HepG2 (cell line): ENCODE measurements around the gene CCN2. TPM values are rescaled to one million over a fixed set of nuclear protein-coding genes. Genes with fewer than 3 reads are reported as not detected.

Experiments used
- FOXP1 ChIP-seq, 2 experiments: fragments of 450-650 bp in 1 of 2; IDR thresholded peaks; 2 replicates each; pipeline ENCODE4 v1.6.1; 2017 to 2018; ENCODE audit warnings: antibody characterized with exemption in 1 of 2
- HDAC6 ChIP-seq: fragments of 200-600 bp; sonication (generic); IDR thresholded peaks from 2 replicates; pipeline ENCODE4 v1.7.0; 2017; ENCODE audit warnings: mild to moderate bottlenecking, antibody characterized with exemption, low read length, low read depth
- KLF11 ChIP-seq: IDR thresholded peaks from 2 replicates; pipeline ENCODE4 v1.6.1; 2016; ENCODE audit warnings: missing compliant biosample characterization
- NKX3-1 ChIP-seq: sonication (generic); formaldehyde crosslinking; IDR thresholded peaks from 2 replicates; pipeline ENCODE4 v1.5.0; 2020; ENCODE audit warnings: missing genetic modification reagents
- PTBP1 ChIP-seq: fragments of 200-400 bp; formaldehyde crosslinking; IDR thresholded peaks from 2 replicates; pipeline ENCODE4 v1.6.1; 2018; ENCODE audit warnings: low read length, low read depth; ENCODE audit not compliant: poor library complexity, severe bottlenecking
- RNF2 ChIP-seq: fragments of 450-650 bp; conservative IDR thresholded peaks from 2 replicates; pipeline ENCODE4 v1.6.1; 2016; ENCODE audit warnings: low read depth
- SNRNP70 ChIP-seq: fragments of 200-400 bp; formaldehyde crosslinking; IDR thresholded peaks from 2 replicates; pipeline ENCODE4 v1.6.1; 2017; ENCODE audit warnings: mild to moderate bottlenecking, low read depth, low read length, moderate library complexity
- SUZ12 ChIP-seq: fragments of 150-350 bp; IDR thresholded peaks from 2 replicates; pipeline ENCODE4 v1.6.1; 2014; ENCODE audit warnings: low read depth, low read length
- ZNF460 ChIP-seq: sonication (generic); formaldehyde crosslinking; IDR thresholded peaks from 2 replicates; pipeline ENCODE4 v1.5.1; 2020; ENCODE audit warnings: missing genetic modification reagents, mild to moderate bottlenecking, borderline replicate concordance
- polyA plus RNA-seq, 8 experiments: library from polyadenylated mRNA; depleted of rRNA in 3 of 8; stranded (reverse) in 7 of 8; unstranded in 1 of 8; fragments of >200 nt; fragmentation: Illumina TruSeq in 4 of 8; extraction: Trizol in 4 of 8; gene quantifications; 2 replicates each; pipeline versions ENCODE4 v1.2.1 to v1.2.3, GENCODE V29; 2011 to 2016; ENCODE audit warnings: low read depth in 4 of 8, missing spikeins in 1 of 8, mixed read lengths in 1 of 8; ENCODE audit not compliant: insufficient read depth in 1 of 8
- total RNA-seq, 5 experiments: library from RNA; depleted of rRNA; stranded (reverse); fragments of >200 nt; fragmentation: Illumina TruSeq; extraction: Trizol; gene quantifications; 2 replicates each; pipeline ENCODE4 v1.2.3, GENCODE V29; 2016; ENCODE audit warnings: low read depth in 1 of 5
- TF ChIP-seq, protein P1 (sequence below): sonication (generic); formaldehyde crosslinking; IDR thresholded peaks from 2 replicates; pipeline ENCODE4 v1.8.1; 2023; ENCODE audit warnings: missing genetic modification reagents, mild to moderate bottlenecking, borderline replicate concordance
- TF ChIP-seq, protein P2 (sequence below): sonication (generic); formaldehyde crosslinking; IDR thresholded peaks from 2 replicates; pipeline ENCODE4 v1.8.0; 2022; ENCODE audit warnings: missing genetic modification reagents, mild to moderate bottlenecking, inconsistent platforms, borderline replicate concordance

The CCN2 gene
- total and polyA plus RNA-seq, 2 of the 13 experiments (the other 11 are each of a cell fraction or from before 2014, with no cell fraction given), result 34.7 to 316 TPM

DNA sequence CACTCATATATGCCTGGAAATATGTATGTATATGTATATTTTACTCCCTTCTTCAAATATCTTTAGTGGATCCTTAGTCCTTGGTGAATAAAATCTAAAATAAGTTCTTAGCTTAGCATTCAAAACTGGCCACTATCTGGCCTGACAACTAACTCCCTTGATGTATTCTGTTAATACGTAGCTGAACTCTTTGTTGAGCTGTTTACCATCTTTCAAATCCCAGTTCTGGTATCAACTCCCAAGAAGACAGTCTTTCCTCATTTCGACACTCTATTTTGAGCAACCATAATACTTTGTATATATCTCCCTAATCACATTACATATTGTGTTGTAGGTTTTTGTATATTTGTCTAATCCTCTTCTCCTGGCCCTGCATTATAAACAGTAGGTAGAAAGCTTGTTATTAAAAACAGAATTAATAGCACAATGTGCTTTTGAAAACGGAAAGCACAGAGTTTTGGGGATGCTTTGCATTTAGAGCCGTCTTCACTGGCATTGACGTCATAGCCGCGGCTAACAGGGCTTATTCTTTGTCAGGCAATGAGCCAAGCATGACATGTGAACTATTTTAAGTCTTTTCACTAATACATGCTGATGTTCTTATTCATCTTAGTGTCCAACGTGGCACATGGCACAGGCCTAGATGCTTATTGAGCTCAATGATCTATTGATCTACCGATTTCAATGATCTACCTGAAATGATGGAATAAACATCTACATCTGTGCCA lies 47.2 kb upstream of the CCN2 start (continued):
- no peak for TF ChIP-seq PTBP1
- TF ChIP-seq RNF2, result no peak
- no peak for TF ChIP-seq FOXP1 (IDR thresholded peaks at IDR 0.05)
- TF ChIP-seq FOXP1 (CRISPR knock-in tag; IDR thresholded peaks at IDR 0.05), result 0 out of 2 replicates have a peak, but pooled peaks have one; percentile 35
- TF ChIP-seq SNRNP70, result no peak
- no peak for TF ChIP-seq HDAC6
- no peak for TF ChIP-seq NKX3-1
- no peak for TF ChIP-seq ZNF460 (CRISPR knock-in tag)
- TF ChIP-seq, protein P1, sequence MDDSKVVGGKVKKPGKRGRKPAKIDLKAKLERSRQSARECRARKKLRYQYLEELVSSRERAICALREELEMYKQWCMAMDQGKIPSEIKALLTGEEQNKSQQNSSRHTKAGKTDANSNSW, result no peak
- TF ChIP-seq KLF11 (CRISPR knock-in tag), result no peak
- TF ChIP-seq, protein P2, sequence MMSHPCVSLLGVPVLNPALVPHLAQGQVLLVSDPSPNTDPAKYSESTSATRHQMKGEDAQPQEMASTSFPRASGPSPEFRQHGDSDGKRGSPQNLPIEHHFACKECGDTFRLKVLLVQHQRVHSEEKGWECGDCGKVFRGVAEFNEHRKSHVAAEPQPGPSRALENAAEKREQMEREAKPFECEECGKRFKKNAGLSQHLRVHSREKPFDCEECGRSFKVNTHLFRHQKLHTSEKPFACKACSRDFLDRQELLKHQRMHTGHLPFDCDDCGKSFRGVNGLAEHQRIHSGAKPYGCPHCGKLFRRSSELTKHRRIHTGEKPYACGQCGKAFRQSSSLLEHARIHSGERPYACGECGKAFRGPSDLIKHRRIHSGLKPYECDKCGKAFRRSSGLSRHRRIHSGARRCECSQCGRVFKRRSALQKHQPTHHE (CRISPR knock-in tag), result no peak
- TF ChIP-seq SUZ12, result no peak
